GM19023 (cell line): Measurements from ENCODE around the gene PDE4DIP.
"Not testable (repeated sequence)": the region's sequence is repeated elsewhere in the genome, so short reads cannot be mapped to it uniquely, and the experiment has no call there.

Source experiments
- ATAC-seq: cut with Tn5 transposase; IDR thresholded peaks from one replicate; pipeline ENCODE4 v1.9.1; 2021; ENCODE audit warnings: mild to moderate bottlenecking, moderate library complexity; ENCODE audit not compliant: unreplicated experiment

PDE4DIP gene

GRCh38 chr1:148916695-148917348, 72.6 kb downstream of the PDE4DIP start:
- not testable (repeated sequence) for ATAC-seq

GRCh38 chr1:148918836-148919447, 74.7 kb downstream of the PDE4DIP start:
- ATAC-seq, result not testable (repeated sequence)

GRCh38 chr1:148921047-148921446, 76.8 kb downstream of the PDE4DIP start:
- not testable (repeated sequence) for ATAC-seq

- not testable (repeated sequence) for ATAC-seq
Observed at GRCh38 chr1:148923798-148924197, 79.6 kb downstream of the PDE4DIP start.

- not testable (repeated sequence) for ATAC-seq
Observed at GRCh38 chr1:148927645-148928044, 83.4 kb downstream of the PDE4DIP start.

- ATAC-seq, result not testable (repeated sequence)
Observed at GRCh38 chr1:148929253-148929652, 85.0 kb downstream of the PDE4DIP start.

GRCh38 chr1:148935381-148936002, 91.3 kb downstream of the PDE4DIP start:
- not testable (repeated sequence) for ATAC-seq

- ATAC-seq, result not testable (repeated sequence)
Observed at GRCh38 chr1:148942906-148943305, 98.7 kb downstream of the PDE4DIP start.

GRCh38 chr1:148945130-148945529, 100.9 kb downstream of the PDE4DIP start:
- not testable (repeated sequence) for ATAC-seq

- ATAC-seq, result not testable (repeated sequence)
Observed at GRCh38 chr1:148948768-148949167, 104.5 kb downstream of the PDE4DIP start.

- ATAC-seq, result peak; percentile 72
Observed at GRCh38 chr1:148951336-148952227, 107.4 kb downstream of the PDE4DIP start.

- peak; percentile 70 for ATAC-seq
Observed at GRCh38 chr1:148952253-148952937, 108.2 kb downstream of the PDE4DIP start.

GRCh38 chr1:148952938-148953616, 108.8 kb downstream of the PDE4DIP start:
- ATAC-seq, result peak; percentile 5

GRCh38 chr1:148953730-148954129, 109.5 kb downstream of the PDE4DIP start:
- ATAC-seq, result not testable (repeated sequence)

GRCh38 chr1:148958343-148958742, 114.1 kb downstream of the PDE4DIP start:
- not testable (repeated sequence) for ATAC-seq

- ATAC-seq, result not testable (repeated sequence)
Observed at GRCh38 chr1:148960212-148961000, 116.2 kb downstream of the PDE4DIP start.

- ATAC-seq, result not testable (repeated sequence)
Observed at GRCh38 chr1:148962127-148962857, 118.1 kb downstream of the PDE4DIP start.

GRCh38 chr1:148966084-148966483, 121.9 kb downstream of the PDE4DIP start:
- not testable (repeated sequence) for ATAC-seq
